ENCODE data around the gene GH1.
"Not testable (repeated sequence)": the region's sequence is repeated elsewhere in the genome, so short reads cannot be mapped to it uniquely, and the experiment has no call there.

DNA sequence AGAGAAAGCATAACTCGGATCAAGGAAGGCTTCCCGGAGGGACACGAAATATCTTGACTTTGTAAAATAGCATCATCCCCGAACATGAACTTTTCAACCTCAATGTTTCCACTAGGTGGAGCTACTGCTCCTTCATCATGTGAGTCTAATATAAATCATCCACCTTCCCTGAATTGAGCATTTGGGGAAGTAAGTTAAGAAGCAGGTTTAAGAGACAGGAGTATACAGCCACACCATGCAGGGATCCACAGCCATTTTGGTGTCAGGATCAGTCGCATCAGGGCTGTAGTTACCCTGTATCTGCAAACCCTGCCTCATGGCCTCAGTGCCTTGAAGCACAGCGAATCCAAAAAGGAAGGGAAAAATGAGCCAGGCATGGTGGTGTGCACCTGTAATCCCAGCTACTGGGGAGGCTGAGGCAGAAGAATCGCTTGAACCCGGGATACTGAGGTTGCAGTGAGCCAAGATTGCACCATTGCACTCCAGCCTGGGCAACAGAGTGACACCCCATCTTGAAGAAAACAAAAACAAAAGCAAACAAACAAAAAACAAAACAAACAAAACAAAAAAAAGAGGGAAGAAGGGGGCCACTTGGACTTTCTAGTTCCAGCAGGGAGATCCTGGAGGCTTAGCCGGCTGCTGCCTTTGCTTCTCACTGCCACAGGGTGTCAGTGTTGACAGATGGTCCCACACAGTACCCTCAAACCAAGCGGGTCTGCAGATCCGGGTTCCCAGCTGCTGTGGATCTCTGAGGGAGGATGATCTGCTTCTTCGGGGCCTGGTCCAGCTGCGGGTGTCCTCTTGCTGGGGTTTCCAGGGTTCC lies 29.4 kb downstream of the GH1 start:
- TF ChIP-seq, protein P1, sequence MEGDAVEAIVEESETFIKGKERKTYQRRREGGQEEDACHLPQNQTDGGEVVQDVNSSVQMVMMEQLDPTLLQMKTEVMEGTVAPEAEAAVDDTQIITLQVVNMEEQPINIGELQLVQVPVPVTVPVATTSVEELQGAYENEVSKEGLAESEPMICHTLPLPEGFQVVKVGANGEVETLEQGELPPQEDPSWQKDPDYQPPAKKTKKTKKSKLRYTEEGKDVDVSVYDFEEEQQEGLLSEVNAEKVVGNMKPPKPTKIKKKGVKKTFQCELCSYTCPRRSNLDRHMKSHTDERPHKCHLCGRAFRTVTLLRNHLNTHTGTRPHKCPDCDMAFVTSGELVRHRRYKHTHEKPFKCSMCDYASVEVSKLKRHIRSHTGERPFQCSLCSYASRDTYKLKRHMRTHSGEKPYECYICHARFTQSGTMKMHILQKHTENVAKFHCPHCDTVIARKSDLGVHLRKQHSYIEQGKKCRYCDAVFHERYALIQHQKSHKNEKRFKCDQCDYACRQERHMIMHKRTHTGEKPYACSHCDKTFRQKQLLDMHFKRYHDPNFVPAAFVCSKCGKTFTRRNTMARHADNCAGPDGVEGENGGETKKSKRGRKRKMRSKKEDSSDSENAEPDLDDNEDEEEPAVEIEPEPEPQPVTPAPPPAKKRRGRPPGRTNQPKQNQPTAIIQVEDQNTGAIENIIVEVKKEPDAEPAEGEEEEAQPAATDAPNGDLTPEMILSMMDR (IDR thresholded peaks at IDR 0.05 in 8 of 11, conservative IDR thresholded peaks at IDR 0.05 in 3 of 11): peak in 10 of 11 experiments; percentile 14 to 66 (median 42)
- TF ChIP-seq POLR2AphosphoS5, POLR2A (IDR thresholded peaks at IDR 0.05): not testable (repeated sequence)

All from spleen (tissue), 7 donors.